Stimulated activated CD8-positive, alpha-beta memory T cell treated with anti-CD3 and anti-CD28 coated beads, Interleukin-15, amount 100 ng/mL, for 48 hours (primary cell): ENCODE measurements around the gene GALNT17.
"Not testable (repeated sequence)": the region's sequence is repeated elsewhere in the genome, so short reads cannot be mapped to it uniquely, and the experiment has no call there.

Source experiments
- DNase-seq, 2 donors: peaks; one replicate each; pipeline ENCODE4 v3.0.0-alpha.2; 2020; ENCODE audit warnings: low read depth in 2 of 2

Gene GALNT17

GRCh38 chr7:71630516-71630915, 498.6 kb downstream of the GALNT17 start:
- no peak for DNase-seq

- no peak for DNase-seq
These were observed 501.6 kb downstream of the GALNT17 start for GRCh38 chr7:71633551-71634008.

- not testable (repeated sequence) for DNase-seq
These were observed 503.9 kb downstream of the GALNT17 start for GRCh38 chr7:71635849-71636248.

- no peak for DNase-seq
These were observed 504.4 kb downstream of the GALNT17 start for GRCh38 chr7:71636329-71636728.

GRCh38 chr7:71637578-71637977, 505.6 kb downstream of the GALNT17 start:
- DNase-seq = no peak

- no peak for DNase-seq
These were observed 506.2 kb downstream of the GALNT17 start for GRCh38 chr7:71638108-71638507.

GRCh38 chr7:71639382-71640085, 507.6 kb downstream of the GALNT17 start:
- DNase-seq = no peak

- DNase-seq = not testable (repeated sequence)
These were observed 511.1 kb downstream of the GALNT17 start for GRCh38 chr7:71643031-71643430.

GRCh38 chr7:71645836-71646235, 513.9 kb downstream of the GALNT17 start:
- no peak for DNase-seq

GRCh38 chr7:71649812-71650211, 517.9 kb downstream of the GALNT17 start:
- DNase-seq = no peak

- no peak for DNase-seq
These were observed 518.9 kb downstream of the GALNT17 start for GRCh38 chr7:71650653-71651337.

- DNase-seq = no peak
These were observed 520.6 kb downstream of the GALNT17 start for GRCh38 chr7:71652510-71652909.

GRCh38 chr7:71657386-71657785, 525.4 kb downstream of the GALNT17 start:
- no peak for DNase-seq

GRCh38 chr7:71659622-71660021, 527.7 kb downstream of the GALNT17 start:
- no peak for DNase-seq

- DNase-seq = no peak
These were observed 529.8 kb downstream of the GALNT17 start for GRCh38 chr7:71661671-71662224.

GRCh38 chr7:71665716-71666115, 533.8 kb downstream of the GALNT17 start:
- DNase-seq = no peak

- no peak for DNase-seq
These were observed 536.6 kb downstream of the GALNT17 start for GRCh38 chr7:71668572-71668971.

GRCh38 chr7:71679480-71679879, 547.5 kb downstream of the GALNT17 start:
- DNase-seq = no peak

- DNase-seq = no peak
These were observed 550.2 kb downstream of the GALNT17 start for GRCh38 chr7:71682181-71682580.

- DNase-seq = no peak
These were observed 551.2 kb downstream of the GALNT17 start for GRCh38 chr7:71682841-71683781.

- DNase-seq = no peak
These were observed 555.3 kb downstream of the GALNT17 start for GRCh38 chr7:71687286-71687685.
